ENCODE measurements around the gene TMEM258. TPM values are rescaled to one million over a fixed set of nuclear protein-coding genes. Genes with fewer than 3 reads are reported as not detected.

TMEM258 gene
- total and polyA plus RNA-seq, 10 of the 15 experiments (the other 5 are each of a cell fraction or from before 2014, with no cell fraction given) = 160 to 840 (median 326) TPM

DNA sequence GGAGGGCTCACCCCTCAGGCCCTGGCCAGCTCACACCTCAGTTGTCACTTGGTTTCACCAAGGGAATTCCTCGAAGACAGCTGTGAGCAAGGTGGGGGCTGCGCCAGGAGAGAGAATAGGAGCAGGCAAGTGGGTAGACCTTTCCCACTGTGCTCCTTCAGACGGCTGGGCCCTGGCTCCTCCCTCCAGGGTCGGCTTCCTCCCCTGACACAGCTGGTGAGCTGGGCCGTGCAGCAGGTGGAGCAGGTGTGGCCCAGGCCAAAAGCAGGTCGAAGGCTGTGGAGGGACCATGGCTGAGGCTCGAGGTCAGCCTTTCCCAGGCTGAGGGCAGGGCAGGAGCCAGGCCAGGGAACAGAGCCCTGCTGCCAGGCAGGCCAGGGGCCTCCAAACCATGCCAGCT, 52.4 kb downstream of the TMEM258 start:
- H3K27ac ChIP-seq (ENCODE audit: control insufficient read depth, insufficient read depth) = no peak overlapping the region
- H3K9me3 ChIP-seq (replicated peaks; ENCODE audit: control insufficient read depth, insufficient read depth, low read length) = no peaks in the 10 kb centered on the region
- CTCF ChIA-PET = no interaction called here
- RAD21 ChIA-PET (ENCODE audit: unreplicated experiment) = no interaction called here
- no peak for FAIRE-seq
- WGBS (ENCODE audit: insufficient coverage, insufficient replicate concordance, low lambda C conversion rate, missing lambda C conversion rate) = 19% methylated on average over 7 of the region's 7 CpGs
- no peak for TF ChIP-seq SMAD1 (IDR thresholded peaks at IDR 0.05; ENCODE audit: low read depth, partially characterized antibody)
- TF ChIP-seq YBX1 (IDR thresholded peaks at IDR 0.05) = no peak
- TF ChIP-seq, protein P1, sequence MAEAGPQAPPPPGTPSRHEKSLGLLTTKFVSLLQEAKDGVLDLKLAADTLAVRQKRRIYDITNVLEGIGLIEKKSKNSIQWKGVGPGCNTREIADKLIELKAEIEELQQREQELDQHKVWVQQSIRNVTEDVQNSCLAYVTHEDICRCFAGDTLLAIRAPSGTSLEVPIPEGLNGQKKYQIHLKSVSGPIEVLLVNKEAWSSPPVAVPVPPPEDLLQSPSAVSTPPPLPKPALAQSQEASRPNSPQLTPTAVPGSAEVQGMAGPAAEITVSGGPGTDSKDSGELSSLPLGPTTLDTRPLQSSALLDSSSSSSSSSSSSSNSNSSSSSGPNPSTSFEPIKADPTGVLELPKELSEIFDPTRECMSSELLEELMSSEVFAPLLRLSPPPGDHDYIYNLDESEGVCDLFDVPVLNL (IDR thresholded peaks at IDR 0.05; ENCODE audit: low read depth, low read length) = no peak
- no peak for TF ChIP-seq SMARCA5 (IDR thresholded peaks at IDR 0.05)
- no peak for ATAC-seq
- H3K79me2 ChIP-seq (ENCODE audit: control insufficient read depth, insufficient read depth, low read length) = no peaks in the 10 kb centered on the region
- no TSS peak for BruUV-seq (replicated peaks)
- no peak overlapping the region for H3K4me2 ChIP-seq (ENCODE audit: control insufficient read depth, insufficient read depth)
- no peak overlapping the region for H2AFZ ChIP-seq (ENCODE audit: control insufficient read depth, low read depth, low read length)
- DNase-seq (ENCODE audit: low read depth, low spot score) = no peak
- H3K9ac ChIP-seq (ENCODE audit: control insufficient read depth, insufficient read depth, low read length) = no peak overlapping the region
- no peaks in the 10 kb centered on the region for H3K4me1 ChIP-seq (ENCODE audit: control insufficient read depth, insufficient read depth, low read length)
- no peaks in the 10 kb centered on the region for H3K36me3 ChIP-seq (ENCODE audit: control insufficient read depth in 2 of 2, insufficient read depth in 2 of 2, low read length in 1 of 2)
- SMC1A ChIA-PET (ENCODE audit: uncharacterized antibody, unreplicated experiment) = interaction anchor here (1.1 kb wide), 1 partner anchor 11 kb away, joined by 3 read pairs; no protein-coding TSS in a partner anchor
- POLR2A ChIA-PET = no interaction called here
- in situ Hi-C loops (cut with MboI) (no loop called here), intact Hi-C loops (cut with micrococcal nuclease; ENCODE audit: unreplicated experiment) (loop anchor here (10.0 kb wide), 1 partner anchor 265 kb away; no protein-coding TSS in a partner anchor)
- H3K27me3 ChIP-seq (replicated peaks in 1 of 2; ENCODE audit: control insufficient read depth in 2 of 2, insufficient read depth in 2 of 2, low read length in 1 of 2) = no peaks in the 10 kb centered on the region; a peak in 1 of 4 replicates
- no peaks in the 10 kb centered on the region for H4K20me1 ChIP-seq (ENCODE audit: control insufficient read depth, insufficient read depth)
- no peak overlapping the region for H3K4me3 ChIP-seq

DNA sequence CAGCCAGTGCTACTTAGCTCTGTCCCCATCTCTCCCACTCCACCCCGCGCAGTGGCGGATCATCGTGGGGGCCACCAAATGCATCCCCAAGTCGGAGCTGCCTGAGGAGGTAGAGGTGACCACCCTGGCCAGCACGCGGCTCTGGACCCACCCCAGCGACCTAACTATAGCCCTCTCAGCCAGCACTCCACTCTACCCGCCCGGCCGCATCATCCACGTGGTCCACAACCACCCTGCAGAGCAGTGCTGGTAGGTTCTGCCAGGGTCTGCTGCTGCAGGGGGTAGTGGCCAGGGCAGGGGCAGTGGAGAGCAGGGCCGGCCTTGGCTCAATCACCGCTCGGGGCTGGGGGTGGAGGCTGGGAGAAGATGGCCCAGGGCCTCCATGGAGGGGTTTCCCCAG, 53.0 kb downstream of the TMEM258 start:
- TF ChIP-seq RAD51 (IDR thresholded peaks at IDR 0.05) = no peak
- TF ChIP-seq, protein P2, sequence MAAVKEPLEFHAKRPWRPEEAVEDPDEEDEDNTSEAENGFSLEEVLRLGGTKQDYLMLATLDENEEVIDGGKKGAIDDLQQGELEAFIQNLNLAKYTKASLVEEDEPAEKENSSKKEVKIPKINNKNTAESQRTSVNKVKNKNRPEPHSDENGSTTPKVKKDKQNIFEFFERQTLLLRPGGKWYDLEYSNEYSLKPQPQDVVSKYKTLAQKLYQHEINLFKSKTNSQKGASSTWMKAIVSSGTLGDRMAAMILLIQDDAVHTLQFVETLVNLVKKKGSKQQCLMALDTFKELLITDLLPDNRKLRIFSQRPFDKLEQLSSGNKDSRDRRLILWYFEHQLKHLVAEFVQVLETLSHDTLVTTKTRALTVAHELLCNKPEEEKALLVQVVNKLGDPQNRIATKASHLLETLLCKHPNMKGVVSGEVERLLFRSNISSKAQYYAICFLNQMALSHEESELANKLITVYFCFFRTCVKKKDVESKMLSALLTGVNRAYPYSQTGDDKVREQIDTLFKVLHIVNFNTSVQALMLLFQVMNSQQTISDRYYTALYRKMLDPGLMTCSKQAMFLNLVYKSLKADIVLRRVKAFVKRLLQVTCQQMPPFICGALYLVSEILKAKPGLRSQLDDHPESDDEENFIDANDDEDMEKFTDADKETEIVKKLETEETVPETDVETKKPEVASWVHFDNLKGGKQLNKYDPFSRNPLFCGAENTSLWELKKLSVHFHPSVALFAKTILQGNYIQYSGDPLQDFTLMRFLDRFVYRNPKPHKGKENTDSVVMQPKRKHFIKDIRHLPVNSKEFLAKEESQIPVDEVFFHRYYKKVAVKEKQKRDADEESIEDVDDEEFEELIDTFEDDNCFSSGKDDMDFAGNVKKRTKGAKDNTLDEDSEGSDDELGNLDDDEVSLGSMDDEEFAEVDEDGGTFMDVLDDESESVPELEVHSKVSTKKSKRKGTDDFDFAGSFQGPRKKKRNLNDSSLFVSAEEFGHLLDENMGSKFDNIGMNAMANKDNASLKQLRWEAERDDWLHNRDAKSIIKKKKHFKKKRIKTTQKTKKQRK (IDR thresholded peaks at IDR 0.05; ENCODE audit: low read depth, low read length) = no peak
- TF ChIP-seq, protein P3, sequence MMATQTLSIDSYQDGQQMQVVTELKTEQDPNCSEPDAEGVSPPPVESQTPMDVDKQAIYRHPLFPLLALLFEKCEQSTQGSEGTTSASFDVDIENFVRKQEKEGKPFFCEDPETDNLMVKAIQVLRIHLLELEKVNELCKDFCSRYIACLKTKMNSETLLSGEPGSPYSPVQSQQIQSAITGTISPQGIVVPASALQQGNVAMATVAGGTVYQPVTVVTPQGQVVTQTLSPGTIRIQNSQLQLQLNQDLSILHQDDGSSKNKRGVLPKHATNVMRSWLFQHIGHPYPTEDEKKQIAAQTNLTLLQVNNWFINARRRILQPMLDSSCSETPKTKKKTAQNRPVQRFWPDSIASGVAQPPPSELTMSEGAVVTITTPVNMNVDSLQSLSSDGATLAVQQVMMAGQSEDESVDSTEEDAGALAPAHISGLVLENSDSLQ (IDR thresholded peaks at IDR 0.05) = no peak
- no peak overlapping the region for H3K4me3 ChIP-seq
- DNase-seq (ENCODE audit: low read depth, low spot score) (no peak), FAIRE-seq (no peak), ATAC-seq (no peak)
- ChIA-PET CTCF (interaction anchor here (1.2 kb wide), 1 partner anchor 48 kb away, joined by 3 read pairs; no protein-coding TSS in a partner anchor), SMC1A (ENCODE audit: uncharacterized antibody, unreplicated experiment) (no interaction called here), RAD21 (ENCODE audit: unreplicated experiment) (no interaction called here), POLR2A (no interaction called here)
- H3K79me2 ChIP-seq (ENCODE audit: control insufficient read depth, insufficient read depth, low read length) = no peaks in the 10 kb centered on the region
- WGBS (ENCODE audit: insufficient coverage, insufficient replicate concordance, low lambda C conversion rate, missing lambda C conversion rate) = 40% methylated on average over 15 of the region's 15 CpGs
- H3K9ac ChIP-seq (ENCODE audit: control insufficient read depth, insufficient read depth, low read length) = no peak overlapping the region
- H3K27ac ChIP-seq (ENCODE audit: control insufficient read depth, insufficient read depth) = no peak overlapping the region
- no peaks in the 10 kb centered on the region for H4K20me1 ChIP-seq (ENCODE audit: control insufficient read depth, insufficient read depth)
- H3K4me2 ChIP-seq (ENCODE audit: control insufficient read depth, insufficient read depth) = no peak overlapping the region
- H3K4me1 ChIP-seq (ENCODE audit: control insufficient read depth, insufficient read depth, low read length) = no peaks in the 10 kb centered on the region
- H3K27me3 ChIP-seq (replicated peaks in 1 of 2; ENCODE audit: control insufficient read depth in 2 of 2, insufficient read depth in 2 of 2, low read length in 1 of 2) = no peaks in the 10 kb centered on the region; a peak in 1 of 4 replicates
- in situ Hi-C loops (cut with MboI) (no loop called here), intact Hi-C loops (cut with micrococcal nuclease; ENCODE audit: unreplicated experiment) (loop anchor here (10.0 kb wide), 1 partner anchor 265 kb away; no protein-coding TSS in a partner anchor)
- no peak overlapping the region for H2AFZ ChIP-seq (ENCODE audit: control insufficient read depth, low read depth, low read length)
- no peaks in the 10 kb centered on the region for H3K36me3 ChIP-seq (ENCODE audit: control insufficient read depth in 2 of 2, insufficient read depth in 2 of 2, low read length in 1 of 2)
- BruUV-seq (replicated peaks) = no TSS peak
- no peaks in the 10 kb centered on the region for H3K9me3 ChIP-seq (replicated peaks; ENCODE audit: control insufficient read depth, insufficient read depth, low read length)

Measured in GM12878 (cell line).